ENCODE results near the gene UAP1L1.

The UAP1L1 gene

GRCh38 chr9:137053944-137054931 lies 23.1 kb upstream of the UAP1L1 start, which contains the start of gene ENTPD2:
Gene ENTPD2 (minus strand): TSS chr9:137054061. CDS start chr9:137053997, 64 bp downstream.
- no peak for TF ChIP-seq CTCF (conservative IDR thresholded peaks at IDR 0.05; ENCODE audit: low read length)
- no peak within 1 kb of the TSS for H3K4me3 ChIP-seq (ENCODE audit: low read length)
- no peak for DNase-seq (ENCODE audit: low read depth)

- DNase-seq (ENCODE audit: low read depth), result no peak
- no peak for TF ChIP-seq CTCF (conservative IDR thresholded peaks at IDR 0.05; ENCODE audit: low read length)
- H3K4me3 ChIP-seq (ENCODE audit: low read length), result no peak overlapping the region
These were observed 22.4 kb upstream of the UAP1L1 start for GRCh38 chr9:137054932-137055384.

- no peak for TF ChIP-seq CTCF (conservative IDR thresholded peaks at IDR 0.05; ENCODE audit: low read length)
- H3K4me3 ChIP-seq (ENCODE audit: low read length), result no peak overlapping the region
- DNase-seq (ENCODE audit: low read depth), result peak; percentile 43
These were observed 21.6 kb upstream of the UAP1L1 start for GRCh38 chr9:137055385-137056364.

GRCh38 chr9:137056739-137057415 lies 20.4 kb upstream of the UAP1L1 start:
- no peak for TF ChIP-seq CTCF (conservative IDR thresholded peaks at IDR 0.05; ENCODE audit: low read length)
- DNase-seq (ENCODE audit: low read depth), result no peak
- no peak overlapping the region for H3K4me3 ChIP-seq (ENCODE audit: low read length)

- no peak for DNase-seq (ENCODE audit: low read depth)
- H3K4me3 ChIP-seq (ENCODE audit: low read length), result no peak overlapping the region
- TF ChIP-seq CTCF (conservative IDR thresholded peaks at IDR 0.05; ENCODE audit: low read length), result no peak
These were observed 19.8 kb upstream of the UAP1L1 start for GRCh38 chr9:137057545-137057944.

GRCh38 chr9:137058521-137059234 lies 18.6 kb upstream of the UAP1L1 start:
- TF ChIP-seq CTCF (conservative IDR thresholded peaks at IDR 0.05; ENCODE audit: low read length), result no peak
- no peak overlapping the region for H3K4me3 ChIP-seq (ENCODE audit: low read length)
- DNase-seq (ENCODE audit: low read depth), result no peak
